Endometrium (tissue), 2 donors: ENCODE measurements around the gene SCNN1A.
A peak's percentile ranks its signal among the peaks of the same experiment; 100 is the strongest.

Experiments
- FAIRE-seq: peaks from 2 replicates; lab custom pipeline; 2012; peaks lifted over from hg19 to GRCh38; lab: Jason Lieb, UNC
- donor health status: control.
- donor health status: control.

Gene SCNN1A

DNA sequence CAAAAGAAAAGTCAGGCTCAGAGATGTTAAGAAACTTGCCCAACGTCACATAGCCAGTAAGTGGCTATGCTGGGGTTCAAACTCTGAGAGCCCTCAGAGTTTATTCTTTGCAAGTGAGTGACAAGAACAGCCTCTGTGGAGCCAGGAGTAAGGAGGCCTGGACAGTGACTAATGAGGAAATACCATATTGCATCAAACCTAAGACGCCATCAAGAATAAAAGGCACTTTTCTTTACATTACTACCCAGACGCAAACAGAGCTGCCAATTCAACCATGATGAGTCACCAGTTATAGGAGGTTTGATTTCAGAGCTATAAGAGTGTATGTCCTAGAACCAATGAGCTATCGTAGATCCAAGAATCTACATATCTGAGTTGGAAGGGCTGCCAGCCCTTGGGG, 42.9 kb downstream of the SCNN1A start:
- FAIRE-seq = no peak

DNA sequence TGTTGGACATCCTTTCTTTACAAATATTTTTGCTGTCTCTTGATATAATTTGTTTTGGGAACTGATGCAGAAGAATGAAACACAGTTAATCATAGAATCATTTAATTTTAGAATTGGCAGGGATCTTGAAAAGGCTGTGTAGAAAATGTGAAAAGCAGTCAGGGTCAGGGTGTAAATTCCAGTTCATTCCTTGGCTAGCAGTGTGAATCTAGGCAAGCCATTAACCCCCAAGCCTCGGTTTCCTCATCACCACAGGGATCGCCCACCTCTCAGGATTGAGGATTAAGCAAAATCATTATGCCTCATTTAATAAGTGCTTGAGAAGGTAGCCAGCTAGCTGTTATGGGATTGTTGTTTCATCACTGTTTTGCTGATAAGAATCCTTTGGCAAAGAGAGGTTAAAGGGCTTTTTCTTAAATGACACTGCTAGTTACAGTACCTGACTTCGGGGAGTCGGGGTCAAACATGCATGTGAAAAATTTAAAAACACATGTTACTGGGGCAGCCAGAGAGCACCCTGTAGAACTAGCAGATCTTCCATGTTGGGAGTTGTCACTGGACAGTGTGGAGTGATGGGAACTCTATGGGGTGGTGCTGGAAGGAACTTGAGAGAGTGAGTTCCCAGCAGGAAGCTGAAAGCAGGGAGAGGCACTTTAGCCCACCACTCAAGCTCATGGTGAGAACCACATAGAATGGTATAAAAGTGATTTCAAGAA, 44.2 kb downstream of the SCNN1A start:
- no peak for FAIRE-seq

DNA sequence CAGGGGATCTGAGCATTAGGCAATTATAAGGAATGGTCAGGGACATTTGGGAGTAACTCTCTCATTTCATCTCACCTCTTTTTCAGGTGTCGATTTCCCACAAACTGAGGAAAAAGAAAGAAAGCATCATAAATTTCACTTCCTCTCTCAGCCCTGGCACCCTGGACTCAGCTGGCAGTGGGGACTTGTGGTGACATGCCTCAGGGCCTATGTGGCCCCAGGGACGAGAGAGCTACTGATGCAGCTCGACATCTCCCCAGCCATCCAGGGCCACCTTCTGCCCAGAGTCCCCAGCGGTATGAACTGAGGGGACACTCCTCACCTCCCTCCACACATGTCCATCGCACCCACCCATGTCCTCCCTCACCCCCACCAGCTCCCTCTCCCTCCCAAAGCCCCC, 45.2 kb downstream of the SCNN1A start:
- no peak for FAIRE-seq

DNA sequence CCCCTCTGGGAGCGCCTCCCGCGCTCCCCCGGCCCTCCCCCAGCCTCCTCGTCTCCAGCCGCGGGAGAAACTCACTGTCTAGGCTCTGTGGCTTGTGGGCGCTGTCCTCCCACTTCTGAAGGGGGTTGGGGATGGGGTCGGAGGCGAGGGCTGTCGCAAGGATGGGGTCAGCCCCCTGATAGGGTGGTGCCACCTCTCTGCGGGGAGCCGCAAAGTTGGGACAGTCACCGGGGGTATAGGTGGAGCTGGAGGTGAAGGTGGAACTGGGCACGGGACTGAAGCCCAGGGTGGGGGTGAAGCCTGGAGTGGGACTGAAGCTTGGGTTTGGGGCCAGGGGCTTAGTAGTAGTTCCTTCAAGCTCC, 45.7 kb downstream of the SCNN1A start:
- no peak for FAIRE-seq

DNA sequence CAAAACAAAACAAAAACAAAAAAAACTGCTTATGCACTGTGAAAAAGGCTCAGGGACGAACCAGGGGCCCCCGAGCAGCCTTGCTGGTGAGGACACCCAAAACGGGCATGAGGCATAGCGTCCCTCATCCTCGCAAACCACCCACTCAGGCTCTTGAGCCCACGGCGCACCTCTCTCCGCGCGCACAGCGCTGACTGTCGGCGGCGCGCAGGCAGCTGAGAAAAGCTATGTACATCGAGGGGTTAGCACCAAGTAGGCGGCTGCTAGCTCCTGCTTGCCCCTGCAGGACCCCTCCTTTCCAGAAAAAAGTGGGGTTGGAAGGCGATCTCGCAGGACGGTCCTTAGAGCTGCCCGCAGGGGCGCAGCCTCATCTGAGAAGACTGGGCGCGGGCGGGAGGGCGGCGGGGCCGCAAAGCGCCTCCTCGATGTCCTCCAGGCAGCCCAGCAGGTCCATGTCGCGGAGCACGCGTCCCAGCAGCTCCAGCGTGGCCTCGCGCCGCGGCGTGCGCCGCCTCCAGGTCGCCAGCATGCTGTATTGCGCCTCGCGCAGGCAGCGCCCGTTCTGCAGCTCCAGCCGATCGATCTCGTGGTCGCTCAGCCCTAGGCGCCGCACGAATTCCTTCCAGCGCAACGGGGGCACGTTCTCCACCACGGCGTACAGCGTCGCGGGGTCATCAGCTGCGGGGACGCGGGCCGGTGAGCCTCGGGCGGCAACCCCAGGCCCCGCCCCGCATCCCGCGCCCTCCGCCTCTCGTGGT, 46.2 kb downstream of the SCNN1A start:
- no peak for FAIRE-seq

DNA sequence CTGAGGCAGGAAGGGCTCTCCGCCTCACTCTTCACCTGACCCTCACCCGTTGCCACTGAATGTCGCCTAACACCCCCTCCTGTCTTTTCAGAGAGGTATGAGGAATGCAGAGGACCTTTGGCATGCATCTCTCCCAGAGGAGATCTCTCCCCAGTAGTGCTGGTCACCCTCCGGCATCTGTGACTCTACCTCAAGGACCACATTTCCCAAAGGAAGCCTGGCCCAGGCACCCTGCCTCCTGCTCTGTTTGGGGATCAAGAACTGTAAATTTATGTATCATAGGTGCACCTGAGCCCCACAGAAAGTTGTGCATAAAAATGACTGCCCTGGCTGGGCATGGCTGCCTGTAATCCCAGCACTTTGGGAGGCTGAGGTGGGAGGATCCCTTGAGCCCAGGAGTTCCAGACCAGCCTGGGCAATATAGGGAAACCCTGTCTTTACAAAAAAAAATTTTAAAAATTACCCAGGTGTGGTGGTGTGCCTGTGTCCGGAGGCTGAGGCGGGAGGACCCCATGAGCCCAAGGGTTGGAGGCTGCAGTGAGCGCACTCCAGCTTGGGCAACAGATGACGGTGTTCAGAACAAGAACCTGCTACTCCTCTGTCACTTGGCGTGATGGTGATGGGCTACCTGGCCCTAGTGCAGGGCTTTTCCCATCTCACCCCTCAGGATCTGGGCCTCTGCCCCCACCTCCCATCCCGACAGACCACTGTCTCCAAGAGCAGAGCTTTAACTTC, 47.2 kb downstream of the SCNN1A start:
- FAIRE-seq = no peak

DNA sequence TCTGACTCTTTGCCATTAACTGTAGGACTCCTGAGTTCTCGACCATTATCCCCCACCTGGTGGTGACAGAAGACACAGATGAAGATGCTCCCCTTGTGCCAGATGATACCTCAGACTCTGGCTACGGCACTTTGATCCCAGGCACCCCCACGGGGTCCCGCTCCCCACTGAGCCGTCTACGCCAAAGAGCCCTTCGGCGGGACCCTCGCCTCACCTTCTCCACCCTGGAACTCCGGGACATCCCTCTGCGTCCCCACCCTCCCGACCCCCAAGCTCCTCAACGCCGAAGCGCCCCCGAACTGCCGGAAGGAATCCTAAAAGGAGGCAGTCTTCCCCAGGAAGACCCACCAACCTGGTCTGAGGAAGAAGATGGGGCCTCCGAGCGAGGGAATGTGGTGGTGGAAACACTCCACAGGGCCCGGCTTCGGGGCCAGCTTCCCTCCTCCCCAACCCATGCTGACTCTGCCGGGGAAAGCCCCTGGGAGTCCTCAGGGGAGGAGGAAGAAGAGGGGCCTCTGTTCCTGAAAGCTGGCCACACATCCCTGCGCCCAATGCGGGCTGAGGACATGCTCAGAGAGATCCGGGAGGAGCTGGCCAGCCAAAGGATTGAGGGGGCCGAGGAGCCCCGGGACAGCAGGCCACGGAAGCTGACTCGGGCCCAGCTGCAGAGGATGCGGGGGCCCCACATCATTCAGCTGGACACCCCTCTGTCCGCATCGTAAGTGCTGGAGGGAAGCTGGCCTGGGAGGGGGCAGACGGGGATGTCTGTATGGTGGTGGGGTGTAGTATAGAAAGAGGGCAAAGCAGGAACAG, 47.9 kb downstream of the SCNN1A start:
- FAIRE-seq = no peak

DNA sequence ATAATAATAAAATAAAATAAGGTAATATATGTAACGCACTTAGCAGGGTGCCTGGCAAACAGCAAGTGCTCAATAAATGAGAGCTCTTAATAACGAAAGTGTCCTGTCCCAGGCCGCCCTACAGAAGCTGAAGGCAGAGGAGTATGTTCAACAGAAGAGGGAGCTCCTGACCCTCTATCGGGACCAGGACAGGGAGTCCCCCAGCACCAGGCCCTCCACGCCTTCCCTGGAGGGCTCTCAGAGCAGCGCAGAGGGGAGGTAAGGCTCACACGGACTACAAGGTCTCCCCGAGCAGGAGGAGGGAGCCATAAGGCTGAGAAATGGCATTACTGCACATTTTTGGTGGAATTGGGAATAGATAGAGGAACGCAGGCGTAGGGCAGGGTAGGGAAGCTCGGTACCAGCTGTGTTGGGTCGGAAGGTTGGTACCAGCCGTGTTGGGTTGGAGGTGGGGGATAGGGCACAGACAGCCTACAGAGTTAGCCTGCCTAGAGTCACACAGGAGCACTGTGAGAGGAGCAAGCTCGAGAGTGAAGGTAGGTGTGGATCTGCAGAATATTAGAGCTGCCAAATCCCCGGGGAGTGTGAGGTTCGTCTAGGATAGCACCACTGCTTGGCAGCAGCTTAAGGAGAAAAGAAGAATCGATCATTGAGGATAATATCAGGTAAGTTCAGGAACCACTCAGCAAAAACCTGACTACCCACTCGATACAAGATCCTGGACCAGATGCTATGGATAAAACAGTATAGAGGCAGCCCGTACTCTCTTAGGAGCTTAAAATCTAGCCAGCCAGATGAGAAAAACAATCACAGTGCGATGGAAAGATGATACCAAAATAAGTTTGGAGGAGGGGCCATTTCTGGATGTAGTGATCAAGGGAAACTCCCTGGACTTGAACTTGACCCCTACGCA, 48.8 kb downstream of the SCNN1A start:
- FAIRE-seq = no peak

DNA sequence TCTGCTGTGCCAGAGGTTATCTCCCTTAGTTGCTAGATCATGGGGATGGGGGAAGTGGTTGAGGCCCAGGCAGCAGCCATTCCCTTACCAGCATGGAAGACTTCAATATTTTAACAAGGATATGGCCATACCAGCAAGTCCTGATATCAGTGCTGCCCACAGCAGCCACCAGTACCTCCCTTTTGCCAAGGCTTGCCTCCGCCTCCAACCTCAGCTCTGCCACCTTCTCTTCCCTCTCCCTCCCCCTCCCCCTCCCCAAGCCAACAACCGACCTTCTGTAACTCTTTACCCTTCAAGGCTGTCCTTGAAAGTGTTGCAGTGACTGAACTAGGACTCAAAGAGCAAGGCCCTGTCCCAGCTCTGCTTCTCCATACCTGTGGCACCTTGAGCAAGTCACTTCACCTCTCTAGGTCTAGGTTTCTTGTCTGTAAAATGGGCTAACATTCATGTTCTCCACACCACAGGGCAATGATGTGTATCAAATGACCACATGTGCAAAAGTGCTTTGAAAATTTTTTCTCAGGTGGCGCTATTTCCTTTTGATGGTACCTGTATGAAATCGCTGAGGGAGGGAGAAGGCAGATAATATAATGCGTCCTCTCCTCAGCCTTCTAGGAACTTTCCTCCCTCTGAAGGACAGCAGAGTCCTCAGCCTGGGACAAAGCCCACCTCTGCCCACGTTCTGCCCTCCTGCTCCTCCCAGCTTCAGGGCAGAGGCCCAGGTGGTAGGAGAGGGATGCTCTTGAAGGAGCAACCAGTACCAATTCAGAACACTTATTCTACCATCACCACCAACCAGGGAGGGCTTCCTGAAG, 50.2 kb downstream of the SCNN1A start:
- FAIRE-seq = no peak

DNA sequence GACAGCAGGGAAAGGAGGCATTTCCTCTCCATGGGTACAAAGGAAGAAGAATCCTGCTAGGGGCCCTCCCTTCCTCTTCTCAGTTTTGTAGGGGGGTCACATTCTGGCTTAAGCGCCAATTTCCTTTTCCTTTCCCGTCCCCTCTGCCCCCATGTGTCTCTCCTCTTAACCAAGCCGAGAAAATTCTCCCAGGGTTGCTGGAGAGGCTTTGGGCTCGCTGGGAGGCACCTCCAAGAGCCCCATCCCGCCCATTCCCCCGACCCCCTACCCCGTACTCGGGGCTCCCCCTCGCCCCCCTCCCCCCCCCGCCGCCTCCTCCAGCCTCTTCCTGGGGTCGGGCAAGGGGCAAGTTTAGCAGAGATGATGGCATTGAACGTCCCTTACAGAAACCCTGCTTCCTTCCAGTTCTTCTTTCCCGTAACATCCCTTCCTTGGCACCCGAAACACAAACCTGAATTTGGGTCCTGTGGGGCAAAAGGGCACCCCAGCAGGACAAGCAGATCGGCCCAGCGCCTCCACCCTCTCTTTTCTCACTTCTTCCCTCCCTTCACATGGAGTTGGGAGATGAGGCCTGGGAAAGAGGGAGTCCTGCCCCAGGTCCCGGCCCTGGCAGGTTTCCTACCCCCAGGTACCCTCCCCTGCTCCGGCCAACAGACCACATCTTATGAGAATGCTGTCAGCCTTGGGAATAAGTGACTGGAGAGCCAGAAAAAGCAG, 51.2 kb downstream of the SCNN1A start:
- FAIRE-seq = no peak

DNA sequence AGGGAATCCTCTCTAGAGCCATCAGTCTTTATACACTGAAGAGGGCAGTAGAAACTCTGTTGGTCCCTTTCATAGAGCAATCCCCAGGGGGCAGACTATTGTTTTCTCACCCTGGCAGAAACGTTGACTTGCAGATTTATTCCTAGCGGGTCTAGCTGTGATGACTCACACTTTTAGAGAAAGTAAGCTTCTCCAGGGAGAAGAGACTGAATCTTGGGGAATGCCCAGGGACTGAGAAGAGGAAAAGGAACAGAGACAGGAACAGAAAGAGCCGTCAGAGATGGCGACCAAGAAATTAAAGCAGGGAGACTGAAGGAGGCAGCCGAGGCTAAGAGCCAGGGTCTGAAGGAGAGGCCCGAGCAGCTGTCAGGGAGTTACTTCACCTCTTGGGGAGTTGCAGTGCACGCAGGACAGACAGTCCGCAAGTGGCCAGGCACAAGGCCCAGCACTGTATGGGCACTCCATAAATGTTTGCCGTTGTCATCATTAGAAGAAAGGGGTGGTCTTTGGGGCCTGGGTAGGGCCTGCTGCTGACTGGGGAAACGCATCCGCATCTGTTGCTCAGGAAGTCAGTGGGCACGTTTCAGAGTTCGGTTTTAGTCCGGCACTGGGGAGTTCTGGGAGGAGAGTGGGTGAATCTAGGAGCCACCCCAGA, 51.9 kb downstream of the SCNN1A start:
- FAIRE-seq = peak; percentile 66

DNA sequence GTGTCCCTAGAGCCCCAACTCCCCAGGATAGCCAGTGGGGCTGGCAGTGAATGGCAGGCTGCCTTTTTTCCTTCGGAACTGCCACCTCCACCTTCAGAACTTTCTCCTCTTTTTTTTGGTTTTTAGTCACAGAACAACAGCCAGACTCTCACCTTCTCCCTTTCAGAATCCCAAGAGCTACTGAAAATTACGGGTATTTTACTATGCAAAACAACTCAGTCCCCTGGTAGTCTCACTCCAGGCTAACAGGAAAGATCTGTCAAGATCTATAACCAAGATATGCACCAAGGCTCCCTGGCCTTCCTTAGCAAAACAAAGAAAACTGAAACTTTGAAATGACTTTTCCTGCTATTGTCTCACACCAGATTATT, 52.4 kb downstream of the SCNN1A start:
- no peak for FAIRE-seq

DNA sequence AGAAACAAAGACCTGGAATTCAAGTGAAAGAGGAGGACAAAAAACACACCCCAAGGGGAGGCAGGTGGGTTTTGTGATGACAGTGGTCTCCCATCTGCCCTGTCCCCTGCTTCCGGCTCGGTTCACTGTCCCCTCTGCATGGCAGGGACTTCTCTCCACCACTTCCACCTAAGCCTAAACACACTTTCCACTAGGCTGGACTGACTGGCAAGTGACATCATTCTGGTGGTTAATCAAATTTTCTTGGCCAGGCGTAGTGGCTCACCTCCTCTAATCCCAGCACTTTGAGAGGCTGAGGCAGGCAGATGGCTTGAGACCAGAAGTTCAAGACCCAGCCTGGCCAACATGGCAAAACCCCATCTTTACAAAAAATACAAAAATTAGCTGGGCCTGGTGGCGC, 53.0 kb downstream of the SCNN1A start:
- no peak for FAIRE-seq

DNA sequence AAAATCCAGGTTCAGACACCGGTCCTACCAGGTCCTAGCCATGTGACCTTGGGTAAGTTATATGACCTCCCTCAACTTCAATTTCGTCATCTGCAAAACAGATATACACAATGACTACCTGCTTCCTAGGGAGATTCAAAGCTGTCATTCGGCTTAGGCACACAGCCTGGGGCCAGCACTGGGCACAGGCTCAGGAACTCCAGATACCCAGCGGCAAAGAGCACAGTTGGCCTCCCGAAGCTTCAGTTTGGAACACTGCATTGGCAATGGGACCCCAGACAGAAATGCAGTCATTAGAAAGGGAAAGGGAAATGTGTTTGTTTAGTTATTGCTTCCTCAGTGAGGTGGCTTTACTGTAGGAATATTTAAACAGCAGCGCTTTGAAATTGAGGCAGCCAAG, 53.5 kb downstream of the SCNN1A start:
- no peak for FAIRE-seq

DNA sequence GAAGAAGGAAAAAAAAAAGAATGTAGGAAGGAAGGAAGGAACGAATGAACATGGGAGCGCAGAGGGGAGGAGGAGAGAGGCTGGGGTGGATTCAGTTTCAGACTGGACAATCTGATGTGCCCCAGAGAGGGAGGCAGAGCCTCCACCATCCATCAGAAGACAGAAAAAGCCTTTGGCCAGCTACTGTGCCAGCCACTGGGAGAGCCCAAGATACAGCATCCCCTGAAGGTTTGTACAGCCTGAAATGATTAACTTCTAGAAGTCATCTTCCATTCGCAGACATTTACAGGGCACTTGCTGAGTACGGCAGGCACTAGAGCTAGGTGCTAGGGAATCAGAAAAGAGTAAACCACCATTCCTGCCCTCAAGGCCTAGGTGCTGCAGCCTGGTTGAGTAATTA, 55.9 kb downstream of the SCNN1A start:
- FAIRE-seq = no peak

DNA sequence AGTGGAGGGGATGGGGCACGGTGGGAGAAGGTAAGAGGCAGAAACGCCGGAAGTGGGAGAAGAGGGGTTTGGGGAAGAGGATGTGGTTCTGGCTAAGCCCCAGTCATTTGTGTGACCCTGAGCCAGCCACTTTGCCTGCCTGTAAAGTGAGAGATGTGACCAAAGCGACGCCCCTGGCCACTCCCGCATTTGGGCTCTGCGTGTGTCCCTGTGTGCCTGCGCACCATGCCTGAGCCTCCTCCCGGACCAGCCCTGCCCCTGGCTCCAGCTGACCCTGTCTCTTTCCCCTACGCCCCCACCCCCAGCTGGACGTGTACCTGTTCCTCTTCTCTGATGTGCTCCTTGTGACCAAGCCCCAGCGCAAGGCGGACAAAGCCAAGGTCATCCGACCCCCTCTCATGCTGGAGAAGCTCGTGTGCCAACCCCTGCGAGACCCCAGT, 56.9 kb downstream of the SCNN1A start:
- FAIRE-seq = no peak

DNA sequence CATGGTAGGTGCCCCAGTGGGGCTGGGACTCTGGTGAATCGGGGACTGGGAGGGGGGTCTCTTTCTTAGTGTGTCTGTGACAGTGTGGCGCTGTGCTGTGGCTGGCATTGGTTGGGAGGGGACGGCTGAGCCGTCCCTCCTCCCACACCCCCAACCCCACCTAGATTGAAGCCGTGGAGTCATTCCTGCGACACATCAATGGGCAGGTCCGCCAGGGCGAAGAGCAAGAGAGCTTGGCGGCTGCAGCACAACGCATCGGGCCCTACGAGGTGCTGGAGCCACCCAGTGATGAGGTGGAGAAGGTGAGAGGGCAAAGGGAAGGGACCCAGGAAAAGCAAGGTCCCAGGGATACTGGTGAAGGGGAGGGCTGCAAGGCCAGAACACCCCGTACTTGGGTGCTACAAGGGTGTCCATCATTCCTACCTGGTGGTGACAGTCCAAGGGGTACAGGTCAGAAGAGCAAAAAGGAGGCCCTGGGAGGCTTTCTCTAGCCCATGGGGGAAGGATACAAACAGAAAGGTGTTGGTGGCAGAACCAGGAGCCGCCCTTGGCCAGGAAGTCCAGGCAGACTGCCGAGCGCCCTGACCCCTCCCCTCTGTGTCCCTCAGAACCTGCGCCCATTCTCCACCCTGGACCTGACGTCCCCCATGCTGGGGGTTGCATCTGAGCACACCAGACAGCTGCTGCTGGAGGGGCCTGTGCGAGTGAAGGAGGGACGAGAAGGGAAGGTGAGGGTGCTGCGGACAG, 57.5 kb downstream of the SCNN1A start:
- no peak for FAIRE-seq

DNA sequence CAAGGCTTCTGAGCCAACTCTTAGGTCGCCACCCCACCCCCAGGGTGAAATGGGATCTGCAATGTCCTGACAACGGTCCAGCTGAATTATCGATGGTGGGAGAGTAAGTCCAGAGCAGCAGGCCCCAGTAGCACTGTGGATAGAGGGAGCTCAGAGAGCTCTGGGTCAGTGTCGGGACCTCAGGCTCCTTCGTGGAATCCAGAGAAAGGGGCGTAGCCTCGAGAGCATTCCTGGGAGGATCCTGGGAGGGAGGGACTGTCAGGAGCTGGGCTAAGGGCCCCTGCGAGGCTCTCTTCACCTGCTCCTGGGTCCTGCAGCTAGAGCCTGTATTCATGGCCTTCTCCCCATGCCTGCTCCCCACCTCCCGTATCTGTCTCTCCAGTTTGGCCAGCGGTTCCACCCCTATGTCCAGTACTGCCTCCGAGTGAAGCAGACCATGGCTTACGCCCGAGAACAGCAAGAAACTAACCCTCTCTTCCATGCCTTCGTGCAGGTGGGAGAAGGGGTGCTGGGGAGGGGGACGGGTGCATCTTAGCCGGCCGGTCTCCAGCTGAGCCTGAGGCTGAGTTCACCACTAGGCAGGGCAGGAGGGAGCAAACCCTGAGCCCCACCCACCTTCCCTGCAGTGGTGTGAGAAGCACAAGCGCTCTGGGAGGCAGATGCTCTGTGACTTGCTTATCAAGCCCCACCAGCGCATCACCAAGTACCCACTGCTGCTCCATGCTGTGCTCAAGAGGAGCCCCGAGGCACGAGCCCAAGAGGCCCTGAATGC, 58.3 kb downstream of the SCNN1A start:
- FAIRE-seq = no peak
